T47D (cell line): ENCODE measurements around the gene ANGPTL4.
"Not testable (repeated sequence)": the region's sequence is repeated elsewhere in the genome, so short reads cannot be mapped to it uniquely, and the experiment has no call there.

Experiments
- DNase-seq, 2 experiments: peaks; one replicate each; pipeline versions ENCODE4 v3.0.0 to v3.0.0-alpha.2; 2011 to 2012; ENCODE audit warnings: low read depth in 1 of 2, low spot score in 1 of 2
- JUND ChIP-seq: IDR thresholded peaks from 2 replicates; pipeline ENCODE4 v1.6.1; 2012; ENCODE audit warnings: low read depth
- in situ Hi-C: cut with HindIII; loops from 2 replicates; pipeline ENCODE4 v1.10.0; 2016; ENCODE audit warnings: low sequenced_read_pairs, low pct_unique_long_range_greater_than_20kb

Gene ANGPTL4, protein sequence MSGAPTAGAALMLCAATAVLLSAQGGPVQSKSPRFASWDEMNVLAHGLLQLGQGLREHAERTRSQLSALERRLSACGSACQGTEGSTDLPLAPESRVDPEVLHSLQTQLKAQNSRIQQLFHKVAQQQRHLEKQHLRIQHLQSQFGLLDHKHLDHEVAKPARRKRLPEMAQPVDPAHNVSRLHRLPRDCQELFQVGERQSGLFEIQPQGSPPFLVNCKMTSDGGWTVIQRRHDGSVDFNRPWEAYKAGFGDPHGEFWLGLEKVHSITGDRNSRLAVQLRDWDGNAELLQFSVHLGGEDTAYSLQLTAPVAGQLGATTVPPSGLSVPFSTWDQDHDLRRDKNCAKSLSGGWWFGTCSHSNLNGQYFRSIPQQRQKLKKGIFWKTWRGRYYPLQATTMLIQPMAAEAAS

DNA sequence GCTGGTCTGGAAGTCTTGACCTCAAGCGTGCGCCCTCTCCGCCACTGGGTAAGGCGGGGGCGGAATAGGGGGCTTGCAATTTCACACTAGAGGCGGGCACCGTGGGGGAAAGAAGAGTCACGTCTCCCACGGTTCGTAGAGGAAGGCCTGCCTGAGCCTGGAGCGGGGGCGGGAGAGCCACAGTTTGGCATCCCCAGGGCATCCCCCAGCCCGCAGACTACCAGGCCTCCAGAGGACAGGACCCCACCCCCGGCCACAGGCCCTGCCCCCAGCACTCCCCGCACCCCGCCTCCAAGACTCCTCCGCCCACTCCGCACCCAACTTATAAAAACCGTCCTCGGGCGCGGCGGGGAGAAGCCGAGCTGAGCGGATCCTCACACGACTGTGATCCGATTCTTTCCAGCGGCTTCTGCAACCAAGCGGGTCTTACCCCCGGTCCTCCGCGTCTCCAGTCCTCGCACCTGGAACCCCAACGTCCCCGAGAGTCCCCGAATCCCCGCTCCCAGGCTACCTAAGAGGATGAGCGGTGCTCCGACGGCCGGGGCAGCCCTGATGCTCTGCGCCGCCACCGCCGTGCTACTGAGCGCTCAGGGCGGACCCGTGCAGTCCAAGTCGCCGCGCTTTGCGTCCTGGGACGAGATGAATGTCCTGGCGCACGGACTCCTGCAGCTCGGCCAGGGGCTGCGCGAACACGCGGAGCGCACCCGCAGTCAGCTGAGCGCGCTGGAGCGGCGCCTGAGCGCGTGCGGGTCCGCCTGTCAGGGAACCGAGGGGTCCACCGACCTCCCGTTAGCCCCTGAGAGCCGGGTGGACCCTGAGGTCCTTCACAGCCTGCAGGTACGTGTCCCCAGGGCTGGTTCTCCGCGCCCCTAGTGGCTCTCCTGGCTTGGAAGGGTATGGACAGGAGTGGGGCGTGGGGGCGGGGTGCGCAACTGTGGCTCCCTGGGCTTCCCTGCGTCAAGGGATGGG, at the start of gene ANGPTL4:
ANGPTL4 (plus strand) TSS at position 353 of the 969 bp plus-strand sequence; CDS start at position 520, 167 bp downstream.
- TF ChIP-seq JUND = no peak
- in situ Hi-C loops = no loop called here
- peak; percentile 83 to 87 for DNase-seq

DNA sequence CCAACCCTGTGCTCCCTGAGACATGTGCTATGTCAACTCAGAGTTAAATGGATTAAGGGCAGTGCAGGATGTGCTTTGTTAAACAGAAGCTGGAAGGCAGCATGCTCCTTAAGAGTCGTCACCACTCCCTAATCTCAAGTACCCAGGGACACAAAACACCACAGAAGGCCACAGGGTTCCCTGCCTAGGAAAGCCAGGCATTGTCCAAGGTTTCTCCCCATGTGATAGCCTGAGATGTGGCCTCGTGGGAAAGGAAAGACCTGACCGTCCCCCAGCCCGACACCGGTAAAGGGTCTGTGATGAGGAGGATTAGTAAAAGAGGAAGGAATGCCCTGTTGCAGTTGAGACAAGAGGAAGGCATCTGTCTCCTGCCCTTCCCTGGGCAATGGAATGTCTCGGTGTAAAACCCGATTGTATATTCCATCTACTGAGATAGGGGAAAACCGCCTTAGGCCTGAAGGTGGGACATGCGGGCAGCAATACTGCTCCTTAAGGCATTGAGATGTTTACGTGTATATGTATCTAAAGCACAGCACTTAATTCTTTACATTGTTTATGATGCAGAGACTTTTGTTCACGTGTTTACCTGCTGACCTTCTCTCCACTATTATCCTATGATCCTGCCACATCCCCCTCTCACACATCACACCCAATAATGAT, 48.8 kb upstream of the ANGPTL4 start:
- DNase-seq, in situ Hi-C loops: not testable (repeated sequence)

DNA sequence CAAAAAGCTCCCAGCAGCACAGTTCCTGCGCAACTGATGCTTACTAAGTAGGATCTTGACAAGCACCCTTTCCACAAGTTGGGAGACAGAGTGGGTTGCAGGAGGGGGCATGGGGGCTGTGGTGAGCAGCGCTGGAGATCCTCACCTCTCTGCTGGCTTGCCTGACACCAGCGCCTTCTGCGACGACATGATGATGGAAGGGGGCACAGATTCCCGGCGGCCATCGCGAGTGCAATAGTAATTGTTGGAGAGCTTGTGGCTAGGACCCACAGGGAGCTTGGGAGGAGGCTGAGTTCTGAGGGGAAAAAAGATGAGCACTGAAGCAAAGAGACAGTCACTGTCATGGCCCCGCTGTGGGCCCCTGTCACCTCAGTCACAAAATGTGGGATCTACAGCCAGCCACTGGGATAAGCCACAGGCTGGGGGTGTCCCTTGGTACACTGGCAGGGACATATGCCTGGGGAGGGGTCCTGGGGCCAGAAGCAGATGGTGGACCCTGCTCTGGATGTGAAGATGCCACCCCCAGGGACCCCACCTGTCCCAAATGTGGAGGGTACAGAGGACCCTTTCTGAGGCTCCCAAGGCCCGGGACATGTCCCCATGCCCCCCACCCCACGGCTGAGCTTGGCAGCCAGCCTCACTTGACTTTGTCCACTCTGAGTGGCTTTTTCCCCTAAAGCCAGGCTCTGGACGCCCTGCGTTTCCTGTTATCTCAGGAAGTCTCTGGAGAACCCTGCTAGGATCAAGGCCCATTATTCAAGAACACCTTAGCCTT, 47.4 kb upstream of the ANGPTL4 start:
- no peak for DNase-seq
- no peak for TF ChIP-seq JUND
- in situ Hi-C loops = no loop called here

DNA sequence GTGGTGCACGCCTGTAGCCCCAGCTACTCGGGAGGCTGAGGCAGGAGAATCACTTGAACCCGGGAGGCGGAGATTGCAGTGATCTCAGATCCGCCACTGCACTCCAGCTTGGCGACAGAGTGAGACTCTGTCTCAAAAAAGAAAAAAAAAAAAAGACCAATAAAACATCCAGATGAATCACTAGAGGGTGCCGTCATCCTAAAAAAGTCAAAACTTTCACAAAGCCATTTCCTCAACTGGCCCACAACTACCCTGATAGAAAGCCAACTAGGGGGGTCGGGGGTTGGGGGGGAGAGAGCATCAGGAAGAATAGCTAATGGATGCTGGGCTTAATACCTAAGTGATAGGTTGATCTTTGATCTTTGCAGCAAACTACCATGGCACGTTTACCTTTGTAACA, 45.1 kb upstream of the ANGPTL4 start:
- in situ Hi-C loops, DNase-seq: not testable (repeated sequence)

DNA sequence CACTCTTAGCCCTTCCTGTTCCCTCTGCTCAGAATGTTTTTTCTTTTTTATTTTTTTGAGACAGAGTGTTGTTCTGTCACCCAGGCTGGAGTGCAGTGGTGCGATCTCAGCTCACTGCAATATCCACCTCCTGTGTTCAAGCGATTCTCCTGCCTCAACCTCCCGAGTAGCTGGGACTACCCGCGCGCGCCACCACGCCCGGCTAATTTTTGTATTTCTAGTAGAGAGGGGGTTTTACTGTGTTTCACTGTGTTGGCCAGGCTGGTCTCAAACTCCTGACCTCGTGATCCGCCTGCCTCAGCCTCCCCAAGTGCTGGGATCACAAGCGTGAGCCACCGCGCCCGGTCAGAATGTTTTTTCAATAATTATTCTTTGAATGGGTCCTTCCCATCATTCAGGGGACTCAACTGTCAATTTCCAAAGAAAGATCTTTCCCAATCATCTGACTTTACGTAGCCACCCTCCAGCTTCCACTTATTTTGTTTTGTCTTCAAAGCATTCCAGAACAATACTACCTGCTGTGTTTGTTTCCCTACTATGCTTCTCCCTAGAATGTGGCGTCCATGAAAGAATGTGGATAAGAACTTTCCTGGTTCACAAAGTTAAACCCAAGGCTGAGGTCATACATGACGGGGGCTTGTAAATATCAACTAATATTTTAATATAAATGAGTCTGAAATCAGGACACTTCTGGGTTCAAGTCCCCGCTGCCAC, 44.0 kb upstream of the ANGPTL4 start:
- TF ChIP-seq JUND = no peak
- no peak for DNase-seq
- in situ Hi-C loops = no loop called here

DNA sequence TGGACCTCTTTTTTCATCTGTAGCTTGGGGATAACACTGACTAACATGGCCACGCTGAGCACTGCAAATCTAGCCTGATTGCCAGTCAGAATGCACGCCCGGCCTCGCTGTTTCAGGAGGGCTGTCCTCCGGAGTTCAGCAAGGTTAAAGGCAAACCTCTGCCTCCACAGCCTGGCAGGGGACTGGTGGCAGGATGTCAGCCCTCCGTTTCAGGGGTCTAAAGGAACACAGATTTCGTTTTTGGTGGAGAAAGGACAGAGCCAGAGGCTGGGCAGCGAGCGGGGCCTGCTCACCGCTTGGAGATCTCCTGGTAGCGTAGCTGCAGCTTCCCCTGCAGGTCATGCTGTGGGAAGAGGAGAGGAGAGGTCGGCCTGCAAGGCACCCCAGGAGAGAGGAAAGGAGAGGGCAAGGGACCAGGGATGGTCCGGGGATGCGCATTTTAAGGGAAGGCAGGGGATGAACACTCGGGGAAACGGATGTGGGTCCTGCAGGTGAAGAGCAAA, 43.3 kb upstream of the ANGPTL4 start:
- in situ Hi-C loops = no loop called here
- DNase-seq = no peak
- no peak for TF ChIP-seq JUND

DNA sequence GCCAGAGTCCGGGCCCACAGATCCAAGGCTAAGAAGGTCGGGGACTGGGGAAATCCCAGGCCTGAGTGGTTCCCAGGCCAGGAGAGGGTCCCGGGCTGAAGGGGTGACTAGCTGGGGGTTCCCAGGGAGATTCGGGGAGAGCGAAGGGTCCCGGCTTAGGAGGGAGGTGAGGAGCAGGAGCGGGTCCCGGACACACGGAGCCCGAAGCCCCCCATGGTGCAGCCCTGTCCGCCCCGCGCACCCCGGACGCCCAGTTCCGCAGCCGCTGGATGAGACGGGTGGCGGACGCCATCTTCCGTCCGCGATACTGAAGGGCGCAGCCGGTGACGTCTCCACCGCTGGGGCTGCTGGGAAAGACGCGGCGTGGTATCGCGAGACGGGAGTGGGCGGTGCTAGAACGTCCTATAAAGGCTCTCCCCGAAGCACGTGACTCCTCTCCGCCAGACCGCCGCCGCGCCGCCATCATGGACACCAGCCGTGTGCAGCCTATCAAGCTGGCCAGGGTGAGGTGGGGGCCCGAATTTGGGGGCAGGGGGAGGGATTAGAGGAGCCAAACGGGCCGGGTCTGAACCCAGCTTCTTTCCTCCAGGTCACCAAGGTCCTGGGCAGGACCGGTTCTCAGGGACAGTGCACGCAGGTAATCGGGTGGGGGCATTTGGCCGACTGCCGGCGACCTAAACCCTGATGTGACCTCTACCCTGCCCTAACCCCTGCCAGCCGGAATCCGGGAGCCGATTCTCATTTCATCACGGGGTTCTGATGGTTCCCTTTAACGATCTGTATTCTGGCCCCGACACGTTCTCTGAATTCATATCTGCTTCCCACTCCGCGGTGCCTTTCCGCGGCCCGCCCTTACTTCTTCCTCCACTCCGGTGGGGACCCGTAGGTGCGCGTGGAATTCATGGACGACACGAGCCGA, 42.6 kb upstream of the ANGPTL4 start, which contains the start of the genes NDUFA7 and RPS28:
NDUFA7 (minus strand) TSS at position 309 of the 919 bp plus-strand sequence; CDS start at position 292, 17 bp downstream.
RPS28 (plus strand) TSS at position 430 of the 919 bp plus-strand sequence; CDS start at position 465, 35 bp downstream.
- in situ Hi-C loops = no loop called here
- DNase-seq = peak; percentile 48 to 94
- no peak for TF ChIP-seq JUND

DNA sequence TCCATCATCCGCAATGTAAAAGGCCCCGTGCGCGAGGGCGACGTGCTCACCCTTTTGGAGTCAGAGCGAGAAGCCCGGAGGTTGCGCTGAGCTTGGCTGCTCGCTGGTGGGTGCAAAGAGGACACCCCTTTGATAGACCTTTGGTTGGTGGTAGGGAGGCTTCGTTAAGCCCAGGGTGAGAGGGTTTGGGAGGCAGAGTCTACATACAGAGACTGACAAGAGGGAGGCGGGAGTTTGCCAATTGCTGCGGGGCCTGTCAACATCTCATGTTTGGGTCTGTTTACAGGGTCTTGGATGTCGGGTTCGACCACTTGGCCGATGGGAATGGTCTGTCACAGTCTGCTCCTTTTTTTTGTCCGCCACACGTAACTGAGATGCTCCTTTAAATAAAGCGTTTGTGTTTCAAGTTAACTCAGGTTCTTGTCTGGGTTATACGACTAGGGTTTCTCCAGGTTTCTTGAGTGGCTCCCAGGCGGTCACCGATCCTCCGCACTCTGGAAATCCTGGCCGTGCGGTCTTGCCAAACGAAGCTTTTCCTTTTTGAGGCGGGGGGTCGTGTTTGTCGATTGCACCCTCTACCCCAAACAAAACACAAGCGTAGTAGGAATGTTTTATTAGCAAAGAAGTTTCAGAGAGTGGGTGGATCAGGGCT, 41.8 kb upstream of the ANGPTL4 start:
- TF ChIP-seq JUND = no peak
- in situ Hi-C loops = no loop called here
- no peak for DNase-seq

DNA sequence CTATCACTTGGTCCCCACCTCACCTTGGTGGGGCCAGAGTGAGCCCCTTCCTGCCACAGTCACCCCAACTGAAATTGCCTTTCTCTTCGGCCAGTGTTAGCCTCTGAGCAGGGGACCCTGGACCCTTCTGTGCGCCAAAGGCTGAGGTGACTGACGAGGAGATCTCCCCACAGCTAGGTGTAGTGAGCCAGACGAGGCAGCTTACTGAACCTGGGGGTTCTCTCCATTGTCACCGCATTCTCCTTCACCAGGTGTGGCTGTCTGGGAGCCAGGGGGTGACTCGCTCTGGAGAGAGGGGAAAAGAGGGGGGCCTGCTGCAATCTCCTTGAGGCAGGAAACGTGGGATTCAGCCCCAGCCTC, 41.3 kb upstream of the ANGPTL4 start:
- no peak for TF ChIP-seq JUND
- DNase-seq = no peak
- in situ Hi-C loops = no loop called here

DNA sequence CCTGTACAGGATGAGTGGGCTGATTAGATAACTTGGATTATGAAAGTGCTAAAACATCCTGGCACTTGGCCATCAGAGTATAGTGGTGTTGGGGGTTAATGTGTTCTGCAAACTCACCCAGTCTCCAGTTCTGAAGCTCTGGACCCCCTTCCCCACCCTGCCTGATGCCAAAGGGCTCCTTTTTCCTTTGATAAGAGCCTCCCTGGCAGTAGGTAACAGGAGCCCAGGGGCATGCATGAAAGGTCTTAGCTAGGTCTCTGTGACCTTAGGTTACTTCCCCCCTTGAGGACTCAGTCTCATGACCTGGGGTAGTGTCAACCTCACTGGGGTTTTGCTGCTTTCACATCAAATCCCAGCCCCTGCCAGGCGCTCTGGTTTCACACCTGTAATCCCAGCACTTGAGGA, 40.2 kb upstream of the ANGPTL4 start:
- TF ChIP-seq JUND = no peak
- in situ Hi-C loops = no loop called here
- no peak for DNase-seq
